Astrocyte (in vitro differentiated cells and primary cell): Measurements from ENCODE around the gene ABCC3. TPM values are rescaled to one million over a fixed set of nuclear protein-coding genes. Genes with fewer than 3 reads are reported as not detected.

ENCODE experiments used
- DNase-seq: peaks from one replicate; pipeline ENCODE4 v3.0.0-alpha.2; 2010; ENCODE audit warnings: low read depth
- FAIRE-seq: peaks from 2 replicates; lab custom pipeline; 2011; peaks lifted over from hg19 to GRCh38; lab: Jason Lieb, UNC
- H2AFZ ChIP-seq: 2 replicates; pipeline ENCODE4 v1.6.0; 2012; ENCODE audit warnings: low read depth, low read length, inconsistent platforms
- H3K27ac ChIP-seq: 2 replicates; pipeline ENCODE4 v1.5.1; 2011; ENCODE audit warnings: low read depth, low read length, inconsistent platforms
- H3K27me3 ChIP-seq: 2 replicates; pipeline ENCODE4 v1.6.0; 2011; ENCODE audit warnings: low read length, inconsistent platforms; ENCODE audit not compliant: insufficient read depth
- H3K36me3 ChIP-seq: 2 replicates; pipeline ENCODE4 v1.5.1; 2011; ENCODE audit warnings: low read length, inconsistent platforms; ENCODE audit not compliant: insufficient read depth
- H3K4me1 ChIP-seq: 2 replicates; pipeline ENCODE4 v1.5.1; 2011; ENCODE audit warnings: low read length, inconsistent platforms; ENCODE audit not compliant: insufficient read depth
- H3K4me2 ChIP-seq: 2 replicates; pipeline ENCODE4 v1.6.0; 2012; ENCODE audit warnings: low read length, inconsistent platforms
- H3K4me3 ChIP-seq: 2 replicates; pipeline ENCODE4 v1.5.1; 2011; ENCODE audit warnings: low read depth, mild to moderate bottlenecking, low read length, inconsistent platforms; ENCODE audit not compliant: insufficient read depth
- H3K79me2 ChIP-seq: 2 replicates; pipeline ENCODE4 v1.6.0; 2012; ENCODE audit warnings: mild to moderate bottlenecking, low read length, inconsistent platforms; ENCODE audit not compliant: insufficient read depth
- H3K9ac ChIP-seq: 2 replicates; pipeline ENCODE4 v1.6.0; 2012; ENCODE audit warnings: mild to moderate bottlenecking, low read length, inconsistent platforms
- H3K9me3 ChIP-seq: 2 replicates; pipeline ENCODE4 v1.5.1; 2012; ENCODE audit warnings: low read depth, mild to moderate bottlenecking, low read length, inconsistent platforms; ENCODE audit not compliant: insufficient read depth
- H4K20me1 ChIP-seq: 2 replicates; pipeline ENCODE4 v1.6.0; 2012; ENCODE audit warnings: low read length, inconsistent platforms; ENCODE audit not compliant: insufficient read depth
- H3K27ac Mint-ChIP-seq: one replicate; pipeline ENCODE4 v1.8.0; 2021; ENCODE audit warnings: mild to moderate bottlenecking, mixed read lengths; ENCODE audit not compliant: unreplicated experiment
- H3K27me3 Mint-ChIP-seq: one replicate; pipeline ENCODE4 v1.8.0; 2021; ENCODE audit warnings: low read depth, mixed read lengths; ENCODE audit not compliant: unreplicated experiment
- H3K36me3 Mint-ChIP-seq: one replicate; pipeline ENCODE4 v1.8.0; 2021; ENCODE audit warnings: low read depth, mixed read lengths; ENCODE audit not compliant: unreplicated experiment
- H3K4me1 Mint-ChIP-seq: one replicate; pipeline ENCODE4 v1.8.0; 2021; ENCODE audit warnings: low read depth, mixed read lengths; ENCODE audit not compliant: unreplicated experiment
- H3K4me3 Mint-ChIP-seq: one replicate; pipeline ENCODE4 v1.8.0; 2021; ENCODE audit warnings: mild to moderate bottlenecking, moderate library complexity, mixed read lengths; ENCODE audit not compliant: unreplicated experiment
- H3K9me3 Mint-ChIP-seq: one replicate; pipeline ENCODE4 v1.8.0; 2021; ENCODE audit warnings: mild to moderate bottlenecking, mixed read lengths; ENCODE audit not compliant: unreplicated experiment
- EZH2 ChIP-seq: IDR thresholded peaks from 2 replicates; pipeline ENCODE4 v1.6.1; 2012; ENCODE audit warnings: mild to moderate bottlenecking, low read length, inconsistent platforms; ENCODE audit not compliant: insufficient read depth
- total RNA-seq: library from RNA; stranded (reverse); gene quantifications from 2 replicates; pipeline ENCODE4 v1.2.1, GENCODE V29; 2021
- TF ChIP-seq, protein P1 (sequence below): IDR thresholded peaks from 2 replicates; pipeline ENCODE4 v1.5.1; 2011; ENCODE audit warnings: low read depth, mild to moderate bottlenecking, inconsistent platforms, low read length, moderate library complexity; ENCODE audit not compliant: insufficient read depth

Gene ABCC3
- total RNA-seq, 1 donor from 2014 or later = 0.41 TPM

DNA sequence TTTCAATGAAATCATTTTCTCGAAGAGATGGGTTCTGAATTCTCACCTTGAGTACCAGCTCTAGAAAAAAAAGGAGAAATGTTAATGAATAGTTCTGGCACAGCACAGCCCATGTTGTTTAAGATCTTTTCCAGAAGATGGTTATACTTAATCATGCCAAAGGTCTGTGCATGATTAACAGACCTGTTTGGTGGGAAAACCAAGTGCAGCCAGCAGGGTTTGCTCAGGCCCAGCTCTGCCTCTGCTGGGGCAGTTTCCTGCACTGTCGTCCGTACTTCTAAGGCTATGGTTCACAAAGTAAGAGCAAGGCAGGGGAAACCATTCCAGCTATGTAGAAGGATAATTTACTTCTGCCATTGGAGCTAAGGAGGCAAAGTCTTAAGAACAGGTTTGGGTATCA lies 62.4 kb downstream of the ABCC3 start:
- Histone ChIP-seq H3K79me2 (peaks cover 18% of the 10 kb centered on the region), H3K4me1 (peaks cover 21% of the 10 kb centered on the region), H3K9me3 (no peaks in the 10 kb centered on the region), H3K4me3 (no peak overlapping the region), H3K27ac (no peak overlapping the region), H3K36me3 (peaks cover 43% of the 10 kb centered on the region), H3K4me2 (no peak overlapping the region), H2AFZ (no peak overlapping the region), H3K9ac (no peak overlapping the region), H3K27me3 (no peaks in the 10 kb centered on the region), H4K20me1 (peaks cover 21% of the 10 kb centered on the region)
- TF ChIP-seq EZH2 = no peak
- TF ChIP-seq, protein P1, sequence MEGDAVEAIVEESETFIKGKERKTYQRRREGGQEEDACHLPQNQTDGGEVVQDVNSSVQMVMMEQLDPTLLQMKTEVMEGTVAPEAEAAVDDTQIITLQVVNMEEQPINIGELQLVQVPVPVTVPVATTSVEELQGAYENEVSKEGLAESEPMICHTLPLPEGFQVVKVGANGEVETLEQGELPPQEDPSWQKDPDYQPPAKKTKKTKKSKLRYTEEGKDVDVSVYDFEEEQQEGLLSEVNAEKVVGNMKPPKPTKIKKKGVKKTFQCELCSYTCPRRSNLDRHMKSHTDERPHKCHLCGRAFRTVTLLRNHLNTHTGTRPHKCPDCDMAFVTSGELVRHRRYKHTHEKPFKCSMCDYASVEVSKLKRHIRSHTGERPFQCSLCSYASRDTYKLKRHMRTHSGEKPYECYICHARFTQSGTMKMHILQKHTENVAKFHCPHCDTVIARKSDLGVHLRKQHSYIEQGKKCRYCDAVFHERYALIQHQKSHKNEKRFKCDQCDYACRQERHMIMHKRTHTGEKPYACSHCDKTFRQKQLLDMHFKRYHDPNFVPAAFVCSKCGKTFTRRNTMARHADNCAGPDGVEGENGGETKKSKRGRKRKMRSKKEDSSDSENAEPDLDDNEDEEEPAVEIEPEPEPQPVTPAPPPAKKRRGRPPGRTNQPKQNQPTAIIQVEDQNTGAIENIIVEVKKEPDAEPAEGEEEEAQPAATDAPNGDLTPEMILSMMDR = no peak
- peaks cover 23% of the 10 kb centered on the region for H3K4me1 Mint-ChIP-seq
- no peaks in the 10 kb centered on the region for H3K27me3 Mint-ChIP-seq
- no peak overlapping the region for H3K27ac Mint-ChIP-seq
- H3K9me3 Mint-ChIP-seq = no peaks in the 10 kb centered on the region
- H3K36me3 Mint-ChIP-seq = peaks cover 13% of the 10 kb centered on the region
- no peak for FAIRE-seq
- H3K4me3 Mint-ChIP-seq = no peak overlapping the region
- DNase-seq = no peak

DNA sequence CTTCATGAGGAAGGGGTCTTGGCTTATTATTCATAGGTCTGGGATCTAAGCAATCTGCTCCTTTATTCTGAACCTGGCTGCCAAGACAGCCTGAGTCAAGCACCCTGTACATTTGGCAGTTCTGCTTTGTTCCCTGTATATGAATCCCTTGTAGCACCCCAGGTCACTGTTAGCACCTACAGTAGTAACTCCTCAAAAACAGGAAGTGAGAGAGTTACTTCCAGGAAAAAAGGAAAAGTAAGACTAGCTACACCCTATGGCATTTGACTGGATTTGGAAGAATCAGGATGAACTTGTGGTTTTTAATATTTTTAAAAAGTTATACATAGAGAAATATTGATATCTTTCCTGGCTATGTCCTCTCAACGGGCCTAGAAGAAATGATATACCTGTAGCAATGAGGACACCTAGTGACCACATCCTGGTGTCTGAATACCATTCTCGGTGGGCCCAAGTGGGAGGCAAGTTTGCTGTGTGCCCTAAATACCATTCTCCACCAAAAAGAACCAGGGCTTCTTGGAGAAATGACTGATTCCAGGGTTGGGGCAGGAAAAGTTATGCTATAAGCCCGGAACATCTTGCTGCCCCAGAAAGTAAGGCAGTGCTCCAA lies 63.1 kb downstream of the ABCC3 start:
- peaks cover 16% of the 10 kb centered on the region for H3K4me1 ChIP-seq
- H3K79me2 ChIP-seq = peaks cover 25% of the 10 kb centered on the region
- H3K27ac ChIP-seq = no peak overlapping the region
- H3K9me3 ChIP-seq = no peaks in the 10 kb centered on the region
- Mint-ChIP-seq H3K36me3 (peaks cover 11% of the 10 kb centered on the region), H3K9me3 (no peaks in the 10 kb centered on the region), H3K4me1 (peaks cover 16% of the 10 kb centered on the region), H3K27ac (no peak overlapping the region), H3K4me3 (no peak overlapping the region), H3K27me3 (no peaks in the 10 kb centered on the region)
- no peak overlapping the region for H3K9ac ChIP-seq
- peaks cover 27% of the 10 kb centered on the region for H4K20me1 ChIP-seq
- peaks cover 44% of the 10 kb centered on the region for H3K36me3 ChIP-seq
- H3K4me3 ChIP-seq = no peak overlapping the region
- H3K4me2 ChIP-seq = no peak overlapping the region
- FAIRE-seq (no peak), DNase-seq (no peak)
- no peak for TF ChIP-seq EZH2
- TF ChIP-seq, protein P1 = no peak
- H3K27me3 ChIP-seq = no peaks in the 10 kb centered on the region
- no peak overlapping the region for H2AFZ ChIP-seq

DNA sequence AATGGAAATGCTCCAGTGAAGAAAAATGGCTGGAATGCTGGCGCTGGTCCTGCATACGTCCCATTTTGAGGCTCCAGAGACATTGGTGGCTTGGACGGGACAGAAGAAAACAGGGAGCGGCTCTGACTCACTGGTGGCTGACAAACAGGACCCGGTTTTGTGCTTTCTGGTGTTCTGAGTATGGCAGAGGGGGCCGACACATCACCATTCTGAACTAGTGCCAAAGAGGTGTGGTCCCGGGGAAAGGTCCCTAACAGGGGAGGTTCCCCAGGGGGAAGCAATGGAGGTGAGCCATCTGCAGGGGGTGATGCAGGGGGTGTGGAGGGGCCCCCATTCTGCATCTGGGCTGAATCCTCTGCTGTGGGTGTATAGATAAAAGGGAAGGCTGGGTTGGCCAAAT lies 64.7 kb downstream of the ABCC3 start:
- H2AFZ ChIP-seq = no peak overlapping the region
- Mint-ChIP-seq H3K9me3 (no peaks in the 10 kb centered on the region), H3K36me3 (peaks cover 16% of the 10 kb centered on the region), H3K27me3 (no peaks in the 10 kb centered on the region), H3K4me1 (peaks cover 16% of the 10 kb centered on the region), H3K4me3 (peak overlapping the region; percentile 45), H3K27ac (no peak overlapping the region)
- H3K4me3 ChIP-seq = no peak overlapping the region
- peaks cover 41% of the 10 kb centered on the region for H4K20me1 ChIP-seq
- peaks cover 49% of the 10 kb centered on the region for H3K36me3 ChIP-seq
- FAIRE-seq (no peak), DNase-seq (peak; percentile 46)
- H3K27me3 ChIP-seq = no peaks in the 10 kb centered on the region
- H3K4me2 ChIP-seq = peak overlapping the region; percentile 56
- H3K9me3 ChIP-seq = no peaks in the 10 kb centered on the region
- H3K4me1 ChIP-seq = peaks cover 4% of the 10 kb centered on the region
- peaks cover 41% of the 10 kb centered on the region for H3K79me2 ChIP-seq
- H3K27ac ChIP-seq = peak overlapping the region; percentile 11
- no peak for TF ChIP-seq EZH2
- TF ChIP-seq, protein P1 = no peak
- H3K9ac ChIP-seq = peak overlapping the region; percentile 28
